Fibroblast of lung (primary cell): Measurements from ENCODE around the gene GFOD2. TPM values are rescaled to one million over a fixed set of nuclear protein-coding genes. Genes with fewer than 3 reads are reported as not detected.
A peak's percentile ranks its signal among the peaks of the same experiment; 100 is the strongest.

Experiments
- DNase-seq, 2 donors: peaks; one replicate each; pipeline versions ENCODE4 v3.0.0 to v3.0.0-alpha.2; 2010; ENCODE audit warnings: low read depth in 2 of 2
- H2AFZ ChIP-seq: 2 replicates; pipeline ENCODE4 v1.5.1; 2012; ENCODE audit warnings: low read length, control low read depth, inconsistent platforms
- H3K27ac ChIP-seq: 2 replicates; pipeline ENCODE4 v1.5.1; 2011; ENCODE audit warnings: low read length, control low read depth; ENCODE audit not compliant: insufficient read depth
- H3K27me3 ChIP-seq: 2 replicates; pipeline ENCODE4 v1.5.1; 2011; ENCODE audit warnings: mild to moderate bottlenecking, low read length; ENCODE audit not compliant: control insufficient read depth, insufficient read depth
- H3K36me3 ChIP-seq: 2 replicates; pipeline ENCODE4 v1.5.1; 2011; ENCODE audit warnings: low read length; ENCODE audit not compliant: control insufficient read depth, insufficient read depth
- H3K4me1 ChIP-seq: 2 replicates; pipeline ENCODE4 v1.5.1; 2011; ENCODE audit warnings: low read length; ENCODE audit not compliant: control insufficient read depth, insufficient read depth; ENCODE audit errors: extremely low read depth
- H3K4me2 ChIP-seq: 2 replicates; pipeline ENCODE4 v1.5.1; 2011; ENCODE audit warnings: low read length, control low read depth; ENCODE audit not compliant: insufficient read depth; ENCODE audit errors: extremely low read depth
- H3K4me3 ChIP-seq, 4 experiments: fragments of 200-600 bp in 1 of 4; sonication (generic) in 1 of 4; replicated peaks in 1 of 4; 2 replicates each; pipeline ENCODE4 v1.5.1; 2011 to 2016; ENCODE audit warnings: low read length in 4 of 4, low read depth in 3 of 4, mild to moderate bottlenecking in 3 of 4, control low read depth in 2 of 4, inconsistent platforms in 1 of 4, mixed read lengths in 1 of 4; ENCODE audit not compliant: insufficient read depth in 1 of 4; ENCODE audit errors: control extremely low read depth in 1 of 4
- H3K79me2 ChIP-seq: 2 replicates; pipeline ENCODE4 v1.5.1; 2012; ENCODE audit warnings: mild to moderate bottlenecking, low read length, inconsistent platforms; ENCODE audit not compliant: control insufficient read depth, insufficient read depth
- H3K9ac ChIP-seq: 2 replicates; pipeline ENCODE4 v1.5.1; 2011; ENCODE audit warnings: mild to moderate bottlenecking, low read length, control low read depth; ENCODE audit not compliant: insufficient read depth
- H3K9me3 ChIP-seq: 2 replicates; pipeline ENCODE4 v1.5.1; 2012; ENCODE audit warnings: low read depth, low read length; ENCODE audit not compliant: control insufficient read depth, insufficient read depth
- H4K20me1 ChIP-seq: 2 replicates; pipeline ENCODE4 v1.5.1; 2011; ENCODE audit warnings: low read length; ENCODE audit not compliant: control insufficient read depth, insufficient read depth; ENCODE audit errors: extremely low read depth
- EZH2 ChIP-seq: IDR thresholded peaks from 2 replicates; pipeline ENCODE4 v1.5.1; 2012; ENCODE audit warnings: low read length, control low read depth, mild to moderate bottlenecking; ENCODE audit errors: missing control alignments
- polyA plus RNA-seq, 2 donors: library from polyadenylated mRNA; depleted of rRNA in 1 of 2; stranded (reverse) in 1 of 2; unstranded in 1 of 2; fragments of >200 nt; gene quantifications; 2 replicates each; pipeline ENCODE4 v1.2.1, GENCODE V29; 2011 to 2012; ENCODE audit warnings: missing spikeins in 1 of 2
- total RNA-seq: library from RNA; depleted of rRNA; stranded (reverse); fragments of >200 nt; gene quantifications from 2 replicates; pipeline ENCODE4 v1.2.1, GENCODE V29; 2014
- TF ChIP-seq, protein P1 (sequence below), 2 donors: IDR thresholded peaks in 1 of 2; conservative IDR thresholded peaks in 1 of 2; 1 replicate in 1 of 2; 2 replicates in 1 of 2; pipeline ENCODE4 v1.5.1; 2011 to 2012; ENCODE audit warnings: low read length in 2 of 2, control low read depth in 1 of 2, inconsistent platforms in 1 of 2, low read depth in 1 of 2, mild to moderate bottlenecking in 1 of 2

GFOD2 gene
- total and polyA plus RNA-seq, 2 donors (not counting 1 experiment from before 2014, with no cell fraction given) = 9.2 to 15.2 TPM

DNA sequence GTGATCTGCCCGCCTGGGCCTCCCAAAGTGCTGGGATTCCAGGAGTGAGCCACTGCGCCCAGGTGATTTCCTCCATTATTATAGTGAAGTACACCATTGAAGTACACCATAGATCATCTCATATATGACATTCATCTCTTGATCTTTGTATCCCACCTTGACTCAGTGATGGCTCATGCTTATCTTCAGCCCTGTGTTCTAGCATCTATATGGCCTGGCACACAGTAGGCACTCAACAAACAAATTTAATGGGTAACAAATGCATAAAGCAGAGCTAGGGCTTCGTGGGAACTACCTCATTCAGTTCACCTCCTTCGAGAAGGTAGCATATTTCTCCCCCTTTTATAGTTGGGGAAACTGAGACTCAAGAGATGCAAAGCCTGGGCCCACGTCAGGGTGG is 53.5 kb downstream of the GFOD2 start:
- Histone ChIP-seq H3K36me3 (peaks cover 2% of the 10 kb centered on the region), H3K4me3 (peak overlapping the region; percentile 36 to 72 (median 54)), H3K79me2 (no peaks in the 10 kb centered on the region), H4K20me1 (no peaks in the 10 kb centered on the region), H2AFZ (peak overlapping the region; percentile 53), H3K9ac (no peak overlapping the region), H3K27me3 (no peaks in the 10 kb centered on the region), H3K27ac (peak overlapping the region; percentile 78), H3K9me3 (no peaks in the 10 kb centered on the region), H3K4me2 (peak overlapping the region; percentile 82), H3K4me1 (peaks cover 17% of the 10 kb centered on the region)
- DNase-seq = no peak
- TF ChIP-seq, protein P1, sequence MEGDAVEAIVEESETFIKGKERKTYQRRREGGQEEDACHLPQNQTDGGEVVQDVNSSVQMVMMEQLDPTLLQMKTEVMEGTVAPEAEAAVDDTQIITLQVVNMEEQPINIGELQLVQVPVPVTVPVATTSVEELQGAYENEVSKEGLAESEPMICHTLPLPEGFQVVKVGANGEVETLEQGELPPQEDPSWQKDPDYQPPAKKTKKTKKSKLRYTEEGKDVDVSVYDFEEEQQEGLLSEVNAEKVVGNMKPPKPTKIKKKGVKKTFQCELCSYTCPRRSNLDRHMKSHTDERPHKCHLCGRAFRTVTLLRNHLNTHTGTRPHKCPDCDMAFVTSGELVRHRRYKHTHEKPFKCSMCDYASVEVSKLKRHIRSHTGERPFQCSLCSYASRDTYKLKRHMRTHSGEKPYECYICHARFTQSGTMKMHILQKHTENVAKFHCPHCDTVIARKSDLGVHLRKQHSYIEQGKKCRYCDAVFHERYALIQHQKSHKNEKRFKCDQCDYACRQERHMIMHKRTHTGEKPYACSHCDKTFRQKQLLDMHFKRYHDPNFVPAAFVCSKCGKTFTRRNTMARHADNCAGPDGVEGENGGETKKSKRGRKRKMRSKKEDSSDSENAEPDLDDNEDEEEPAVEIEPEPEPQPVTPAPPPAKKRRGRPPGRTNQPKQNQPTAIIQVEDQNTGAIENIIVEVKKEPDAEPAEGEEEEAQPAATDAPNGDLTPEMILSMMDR (conservative IDR thresholded peaks at IDR 0.05 in 1 of 2, IDR thresholded peaks at IDR 0.05 in 1 of 2; ENCODE audit: low read depth in 1 of 2, low read length in 2 of 2) = no peak
- TF ChIP-seq EZH2 = no peak

DNA sequence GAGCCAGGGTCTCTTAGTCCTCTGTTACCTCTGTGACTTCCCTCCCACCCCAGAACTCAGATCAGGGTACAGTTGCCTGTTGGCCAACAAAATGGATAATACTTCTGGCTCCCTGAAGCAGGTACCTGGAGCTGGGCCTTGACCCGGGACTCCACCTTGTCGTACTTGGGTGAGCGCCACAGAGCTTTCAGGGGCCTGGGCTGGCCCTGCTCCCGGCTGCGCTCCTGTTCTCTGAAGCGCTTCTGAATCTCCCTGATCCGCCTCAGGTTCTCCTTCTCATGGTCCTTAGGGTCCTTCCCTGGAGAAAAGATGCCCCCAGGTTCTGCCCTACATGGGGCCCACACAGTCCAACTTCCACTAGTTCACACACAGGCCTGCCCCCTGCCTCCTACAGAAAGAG is 54.2 kb downstream of the GFOD2 start:
- TF ChIP-seq EZH2 = no peak
- TF ChIP-seq, protein P1 (conservative IDR thresholded peaks at IDR 0.05 in 1 of 2, IDR thresholded peaks at IDR 0.05 in 1 of 2; ENCODE audit: low read depth in 1 of 2, low read length in 2 of 2) = no peak
- no peak overlapping the region for H2AFZ ChIP-seq

DNA sequence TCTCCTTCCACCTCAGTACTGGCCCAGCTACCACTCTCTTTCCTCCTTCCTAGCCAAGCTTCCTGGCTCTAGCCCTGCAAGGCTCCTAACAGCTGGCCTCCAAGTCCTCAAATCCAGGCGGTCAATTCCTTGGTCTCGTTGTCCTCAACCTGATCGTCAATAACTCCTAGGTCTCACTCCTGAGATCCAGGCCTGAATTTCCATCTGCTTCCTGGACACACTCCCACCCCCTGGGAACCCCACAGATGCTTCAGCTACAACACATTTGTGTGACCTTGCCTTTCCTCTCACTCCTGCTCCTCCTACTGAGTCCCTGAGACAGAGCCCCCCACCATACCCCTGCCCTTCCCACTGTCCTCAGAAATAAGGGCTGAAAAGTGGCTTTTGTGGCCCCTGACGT is 54.9 kb downstream of the GFOD2 start:
- no peaks in the 10 kb centered on the region for H4K20me1 ChIP-seq
- TF ChIP-seq, protein P1 (conservative IDR thresholded peaks at IDR 0.05 in 1 of 2, IDR thresholded peaks at IDR 0.05 in 1 of 2; ENCODE audit: low read depth in 1 of 2, low read length in 2 of 2) = no peak
- TF ChIP-seq EZH2 = no peak

More for the DNA sequence above, 54.2 kb downstream of the GFOD2 start:
- H3K27me3 ChIP-seq = no peaks in the 10 kb centered on the region
- H3K79me2 ChIP-seq = no peaks in the 10 kb centered on the region
- H3K27ac ChIP-seq = no peak overlapping the region
- peaks cover 17% of the 10 kb centered on the region for H3K4me1 ChIP-seq
- no peaks in the 10 kb centered on the region for H4K20me1 ChIP-seq
- no peak overlapping the region for H3K9ac ChIP-seq
- H3K4me3 ChIP-seq = no peak overlapping the region
- H3K9me3 ChIP-seq = no peaks in the 10 kb centered on the region
- no peak overlapping the region for H3K4me2 ChIP-seq
- peaks cover 2% of the 10 kb centered on the region for H3K36me3 ChIP-seq
- no peak for DNase-seq

More for the DNA sequence above, 54.9 kb downstream of the GFOD2 start:
- Histone ChIP-seq H3K27ac (no peak overlapping the region), H3K4me2 (no peak overlapping the region), H3K9me3 (no peaks in the 10 kb centered on the region), H2AFZ (no peak overlapping the region), H3K27me3 (no peaks in the 10 kb centered on the region), H3K4me3 (no peak overlapping the region), H3K4me1 (peaks cover 19% of the 10 kb centered on the region), H3K79me2 (no peaks in the 10 kb centered on the region), H3K9ac (no peak overlapping the region), H3K36me3 (peaks cover 2% of the 10 kb centered on the region)
- no peak for DNase-seq
